ENCODE results near the gene STRAP. TPM values are rescaled to one million over a fixed set of nuclear protein-coding genes. Genes with fewer than 3 reads are reported as not detected.
A peak's percentile ranks its signal among the peaks of the same experiment; 100 is the strongest.

STRAP gene
- total and polyA plus RNA-seq, 2 of the 13 experiments (the other 11 are each of a cell fraction or from before 2014, with no cell fraction given): 66.9 to 118 TPM

GRCh38 chr12:15856097-15856982, 25.8 kb upstream of the STRAP start (continued):
- peak; percentile 15; the same call in 1 of the 2 replicates for TF ChIP-seq ARID3A (IDR thresholded peaks at IDR 0.05; ENCODE audit: low read depth, low read length)

GRCh38 chr12:15858353-15858752, 23.8 kb upstream of the STRAP start:
- Histone ChIP-seq H3K27me3 (ENCODE audit: control insufficient read depth in 1 of 2, insufficient read depth in 2 of 2, low read length in 2 of 2) (no peaks in the 10 kb centered on the region), H4K20me1 (ENCODE audit: insufficient read depth, low read length) (no peaks in the 10 kb centered on the region), H3K36me3 (replicated peaks in 1 of 2; ENCODE audit: control insufficient read depth in 1 of 2, insufficient read depth in 2 of 2, low read length in 2 of 2) (no peaks in the 10 kb centered on the region), H2AFZ (ENCODE audit: low read length) (no peak overlapping the region), H3K4me3 (replicated peaks in 1 of 3; ENCODE audit: insufficient read depth in 1 of 3, low read depth in 2 of 3, low read length in 3 of 3) (no peak overlapping the region), H3K9me3 (ENCODE audit: low read length) (no peaks in the 10 kb centered on the region), H3K9ac (ENCODE audit: insufficient read depth, low read depth, low read length) (no peak overlapping the region), H3K4me1 (ENCODE audit: insufficient read depth, low read length) (peaks cover 29% of the 10 kb centered on the region), H3K79me2 (ENCODE audit: insufficient read depth, low read length) (no peaks in the 10 kb centered on the region), H3K27ac (ENCODE audit: extremely low read length, insufficient read depth, low read length) (no peak overlapping the region), H3K4me2 (ENCODE audit: low read depth, low read length) (no peak overlapping the region)
- no peak for TF ChIP-seq PTBP1 (IDR thresholded peaks at IDR 0.05; ENCODE audit: low read depth, low read length, poor library complexity, severe bottlenecking)
- TF ChIP-seq FOXP1 (IDR thresholded peaks at IDR 0.05): 0 out of 2 replicates have a peak, but pooled peaks have one; percentile 16
- no peak for TF ChIP-seq FOXP1 (CRISPR knock-in tag; IDR thresholded peaks at IDR 0.05)
- TF ChIP-seq STAG1 (CRISPR knock-in tag; IDR thresholded peaks at IDR 0.05): peak; percentile 38
- peak; percentile 51 for TF ChIP-seq CTCF (CRISPR knock-in tag; IDR thresholded peaks at IDR 0.05)
- no peak for TF ChIP-seq SOX5 (CRISPR knock-in tag; IDR thresholded peaks at IDR 0.05; ENCODE audit: borderline replicate concordance)
- no peak for TF ChIP-seq GABPA (IDR thresholded peaks at IDR 0.05; ENCODE audit: low read depth, low read length)
- peak; percentile 47; the same call in 1 of the 2 replicates for TF ChIP-seq GABPA (CRISPR knock-in tag; IDR thresholded peaks at IDR 0.05; ENCODE audit: low read depth)
- intact Hi-C loops (cut with micrococcal nuclease; ENCODE audit: unreplicated experiment): loop anchor here (10.0 kb wide), 1 partner anchor 174 kb away; no protein-coding TSS in a partner anchor
- no TSS peak for BruUV-seq (replicated peaks)
- POLR2A ChIA-PET: interaction anchor here (1.4 kb wide), 1 partner anchor 24 kb away, joined by 6 read pairs; the partner anchor contains the start of gene STRAP
- DNase-seq (ENCODE audit: low spot score): no peak
- 50% methylated on average over 2 of the region's 2 CpGs for WGBS (ENCODE audit: low lambda C conversion rate)
- ATAC-seq: peak; percentile 67
- in situ Hi-C loops (cut with HindIII; ENCODE audit: extremely low pct_ligation_motif_present, low pct_unique_long_range_greater_than_20kb): loop anchor here (5.0 to 10.0 kb wide), 3 partner anchors 271 to 584 kb away; no protein-coding TSS in a partner anchor
- CTCF ChIA-PET (ENCODE audit: low intra/inter-chr PET ratio, low total read pairs): interaction anchor here (1.6 to 6.9 kb wide), 2 partner anchors 41 to 268 kb away, joined by 6 to 84 read pairs; no protein-coding TSS in a partner anchor
- no peak for FAIRE-seq

All from HepG2 (cell line).